Placental pericyte (primary cell): Measurements from ENCODE around the gene PDK4. TPM values are rescaled to one million over a fixed set of nuclear protein-coding genes. Genes with fewer than 3 reads are reported as not detected.

Experiments
- total RNA-seq: library from RNA; depleted of rRNA; stranded (reverse); fragments of >200 nt; gene quantifications from 2 replicates; pipeline ENCODE4 v1.2.3, GENCODE V29; 2012

PDK4 gene
- total RNA-seq = under 0.01 TPM in 1 of 2 replicates, not detected in the other

DNA sequence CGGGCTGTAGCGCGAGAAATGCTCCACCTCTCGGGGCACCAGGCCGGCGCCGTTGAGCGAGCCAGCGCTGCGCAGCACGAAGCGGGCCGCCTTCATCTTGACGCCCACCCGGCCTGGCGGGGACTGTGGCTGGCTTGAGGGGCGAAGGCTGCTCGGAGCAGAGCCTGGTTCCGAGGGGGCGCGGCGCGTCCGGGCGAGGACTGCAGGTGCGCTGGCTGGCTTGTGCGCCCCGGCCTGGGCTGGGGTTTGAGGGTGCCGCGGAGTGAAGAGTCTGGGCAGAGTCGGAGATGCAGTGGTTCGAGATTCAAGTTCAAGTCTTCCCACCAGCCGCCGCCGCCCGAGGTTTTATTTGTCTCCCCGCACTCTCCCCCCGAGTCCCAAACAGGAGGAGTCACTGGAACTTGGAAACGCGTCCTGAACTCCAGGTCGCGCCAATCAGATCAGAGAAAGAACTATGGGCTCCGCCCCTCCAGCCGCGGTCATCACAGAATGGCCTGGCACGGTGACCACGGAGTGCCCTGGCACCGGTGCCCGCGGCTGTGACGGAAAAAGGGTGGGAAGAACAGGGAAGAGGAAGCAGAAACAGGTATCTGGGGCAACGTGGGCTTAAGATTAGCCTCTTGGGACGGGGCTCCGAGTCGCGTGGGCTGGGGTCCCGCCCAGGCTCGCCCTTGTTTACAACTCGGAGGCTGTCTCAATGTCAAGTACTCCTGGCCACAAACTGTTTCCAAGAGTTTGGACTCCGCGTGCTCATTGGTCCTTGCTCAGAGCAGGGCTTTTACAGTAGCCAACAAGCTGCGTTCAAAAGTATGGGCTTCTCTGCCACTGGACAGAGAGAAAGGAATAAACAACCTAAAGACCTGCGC, at the start of gene PDK4:
Gene PDK4 (minus strand): TSS at position 319 of the 866 bp plus-strand sequence. CDS start 223 bp downstream, at position 96.

Other genes with a start within 250 kb of the PDK4 start
- not detected in 2 replicates for gene PON3, start 200.1 kb downstream of the PDK4 start, total RNA-seq
- 33.9 and 52.8 TPM in 2 replicates for gene PON2, start 161.5 kb downstream of the PDK4 start, total RNA-seq
- not detected in 2 replicates for gene ASB4, start 110.6 kb downstream of the PDK4 start, total RNA-seq
- gene DYNC1I1, start 176.0 kb upstream of the PDK4 start, total RNA-seq = 0.44 and 1.3 TPM in 2 replicates